Upper lobe of left lung (tissue), 4 donors: ENCODE measurements around the gene PANX1.

Experiments
- POLR2A ChIP-seq, 4 donors: fragments of 450-650 bp; IDR thresholded peaks; one replicate each; pipeline ENCODE4 v1.5.1; 2016 to 2017; ENCODE audit warnings: antibody characterized with exemption in 4 of 4, mild to moderate bottlenecking in 2 of 4
- TF ChIP-seq, protein P1 (sequence below), 6 experiments: fragments of 450-650 bp in 4 of 6; fragments of 200-600 bp in 2 of 6; sonication (generic) in 2 of 6; IDR thresholded peaks; one replicate each; pipeline ENCODE4 v1.5.1; 2016 to 2019; ENCODE audit warnings: antibody characterized with exemption in 6 of 6

DNA sequence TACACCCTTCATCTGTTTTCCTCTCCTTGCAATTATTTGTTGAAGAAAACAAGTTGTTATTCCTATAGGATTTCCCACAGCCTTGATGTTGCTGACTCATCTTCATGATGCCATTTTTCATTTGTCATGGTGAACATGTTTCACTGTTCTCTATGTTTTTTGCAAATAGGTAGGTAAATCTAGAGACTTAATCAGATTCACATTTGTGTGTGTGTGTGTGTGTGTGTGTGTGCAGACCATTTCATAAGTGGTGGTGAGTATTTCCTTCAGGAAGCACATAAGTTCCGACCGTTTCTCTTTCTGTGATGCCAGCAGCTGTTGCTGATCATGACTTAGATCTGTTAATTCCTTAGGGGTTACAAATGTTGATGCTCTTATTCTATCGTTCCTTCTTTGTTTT lies 95.4 kb downstream of the PANX1 start:
- TF ChIP-seq POLR2A (IDR thresholded peaks at IDR 0.05): no peak
- TF ChIP-seq, protein P1, sequence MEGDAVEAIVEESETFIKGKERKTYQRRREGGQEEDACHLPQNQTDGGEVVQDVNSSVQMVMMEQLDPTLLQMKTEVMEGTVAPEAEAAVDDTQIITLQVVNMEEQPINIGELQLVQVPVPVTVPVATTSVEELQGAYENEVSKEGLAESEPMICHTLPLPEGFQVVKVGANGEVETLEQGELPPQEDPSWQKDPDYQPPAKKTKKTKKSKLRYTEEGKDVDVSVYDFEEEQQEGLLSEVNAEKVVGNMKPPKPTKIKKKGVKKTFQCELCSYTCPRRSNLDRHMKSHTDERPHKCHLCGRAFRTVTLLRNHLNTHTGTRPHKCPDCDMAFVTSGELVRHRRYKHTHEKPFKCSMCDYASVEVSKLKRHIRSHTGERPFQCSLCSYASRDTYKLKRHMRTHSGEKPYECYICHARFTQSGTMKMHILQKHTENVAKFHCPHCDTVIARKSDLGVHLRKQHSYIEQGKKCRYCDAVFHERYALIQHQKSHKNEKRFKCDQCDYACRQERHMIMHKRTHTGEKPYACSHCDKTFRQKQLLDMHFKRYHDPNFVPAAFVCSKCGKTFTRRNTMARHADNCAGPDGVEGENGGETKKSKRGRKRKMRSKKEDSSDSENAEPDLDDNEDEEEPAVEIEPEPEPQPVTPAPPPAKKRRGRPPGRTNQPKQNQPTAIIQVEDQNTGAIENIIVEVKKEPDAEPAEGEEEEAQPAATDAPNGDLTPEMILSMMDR (IDR thresholded peaks at IDR 0.05): no peak
